NCI-H146 treated with DMSO at 0.1 percent for 48 hours (cell line): ENCODE measurements around the gene TMPRSS11A.

Experiments
- DNase-seq: peaks from one replicate; lab custom pipeline; 2025; ENCODE audit not compliant: unreplicated experiment; lab: John Stamatoyannopoulos, UW

Gene TMPRSS11A

GRCh38 chr4:67963356-67963755 is at the start of gene TMPRSS11A:
Gene TMPRSS11A (minus strand): TSS chr4:67963493. CDS start chr4:67963393, 100 bp downstream.
- DNase-seq: no peak

- DNase-seq: no peak
Measured at GRCh38 chr4:68011684-68012083, 48.4 kb upstream of the TMPRSS11A start.

- DNase-seq: no peak
Measured at GRCh38 chr4:68002906-68003305, 39.6 kb upstream of the TMPRSS11A start.

- no peak for DNase-seq
Measured at GRCh38 chr4:67996127-67996526, 32.8 kb upstream of the TMPRSS11A start.

DNA sequence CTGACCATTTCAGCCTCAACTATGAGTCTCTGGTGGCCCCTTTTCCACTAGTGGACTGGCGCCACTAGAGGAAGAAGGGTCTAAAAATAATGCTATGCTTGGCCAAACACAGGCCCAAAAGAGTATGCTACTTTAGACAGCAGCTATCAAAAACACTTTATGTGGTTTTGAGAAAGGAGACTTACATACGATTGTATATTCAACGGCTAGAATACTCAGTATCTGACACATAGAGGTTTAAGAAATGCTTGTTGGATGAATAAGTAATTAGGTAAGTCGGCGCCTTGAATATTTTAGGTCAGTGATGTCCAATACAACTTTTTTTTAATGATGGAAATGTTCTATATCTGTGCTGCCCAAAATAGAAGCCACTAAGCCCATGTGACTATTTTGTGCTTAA is 25.7 kb upstream of the TMPRSS11A start:
- no peak for DNase-seq

- no peak for DNase-seq
Measured at GRCh38 chr4:67983333-67983732, 20.0 kb upstream of the TMPRSS11A start.

GRCh38 chr4:67980512-67980911 is 17.2 kb upstream of the TMPRSS11A start:
- DNase-seq: no peak

DNA sequence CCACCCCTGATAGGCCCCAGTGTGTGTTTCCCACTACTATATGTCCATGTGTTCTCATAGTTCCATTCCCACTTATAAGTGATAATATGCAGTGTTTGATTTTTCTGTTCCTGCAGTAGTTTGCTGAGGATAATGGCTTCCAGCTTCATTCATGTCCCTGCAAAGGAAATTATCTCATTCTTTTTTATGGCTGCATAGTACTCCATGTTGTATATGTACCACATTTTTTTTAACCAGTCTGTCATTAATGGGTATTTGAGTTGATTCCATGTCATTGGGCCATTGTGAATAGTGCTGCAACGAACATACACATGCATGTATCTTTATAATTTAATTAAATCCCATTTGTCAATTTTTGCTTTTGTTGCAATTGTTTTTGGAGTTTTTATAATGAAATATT is 10.3 kb upstream of the TMPRSS11A start:
- no peak for DNase-seq

GRCh38 chr4:67954890-67955289 is 8.4 kb downstream of the TMPRSS11A start:
- DNase-seq: no peak

- DNase-seq: no peak
Measured at GRCh38 chr4:67941074-67941473, 22.2 kb downstream of the TMPRSS11A start.

- no peak for DNase-seq
Measured at GRCh38 chr4:67940506-67940905, 22.8 kb downstream of the TMPRSS11A start.

- no peak for DNase-seq
Measured at GRCh38 chr4:67939195-67939594, 24.1 kb downstream of the TMPRSS11A start.

- DNase-seq: no peak
Measured at GRCh38 chr4:67935888-67936287, 27.4 kb downstream of the TMPRSS11A start.

GRCh38 chr4:67934628-67935027 is 28.7 kb downstream of the TMPRSS11A start:
- peak; percentile 99 for DNase-seq

DNA sequence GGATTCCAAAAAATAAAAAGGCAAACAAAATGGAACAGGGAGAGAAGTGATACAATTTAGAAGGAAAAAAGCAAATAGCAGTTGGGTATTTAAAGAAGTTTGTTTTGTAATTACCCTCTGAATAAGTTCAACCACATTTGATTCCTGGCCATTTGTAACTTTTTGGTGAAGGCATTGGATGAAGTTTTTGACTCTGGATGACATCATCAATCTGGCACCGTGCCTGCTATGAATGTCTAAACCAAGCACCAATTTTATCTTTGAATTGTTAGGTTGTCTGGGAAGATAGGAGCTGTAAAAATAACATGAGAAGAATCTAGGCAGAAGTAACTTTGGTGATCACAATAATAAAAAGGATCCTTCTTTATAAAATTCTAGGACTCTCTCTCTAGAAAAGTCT is 29.5 kb downstream of the TMPRSS11A start:
- DNase-seq: no peak

DNA sequence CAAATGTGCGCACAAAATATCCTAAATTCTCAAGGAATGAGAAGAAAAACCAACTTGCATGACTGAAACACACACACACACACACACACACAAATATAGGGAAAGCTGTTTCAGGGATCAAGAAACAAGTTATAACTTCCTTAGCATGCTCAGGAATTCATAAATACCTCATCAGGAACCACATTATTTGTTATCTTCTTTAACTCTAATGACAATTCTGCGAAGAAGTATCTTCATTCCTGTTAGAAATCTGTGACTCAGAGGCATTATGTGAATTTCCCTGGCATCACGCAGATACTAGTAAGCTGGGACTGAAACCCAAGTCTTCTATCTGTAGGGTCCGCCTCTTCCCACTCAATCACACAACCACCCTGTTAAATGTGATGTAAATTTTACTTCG is 30.3 kb downstream of the TMPRSS11A start:
- DNase-seq: no peak

DNA sequence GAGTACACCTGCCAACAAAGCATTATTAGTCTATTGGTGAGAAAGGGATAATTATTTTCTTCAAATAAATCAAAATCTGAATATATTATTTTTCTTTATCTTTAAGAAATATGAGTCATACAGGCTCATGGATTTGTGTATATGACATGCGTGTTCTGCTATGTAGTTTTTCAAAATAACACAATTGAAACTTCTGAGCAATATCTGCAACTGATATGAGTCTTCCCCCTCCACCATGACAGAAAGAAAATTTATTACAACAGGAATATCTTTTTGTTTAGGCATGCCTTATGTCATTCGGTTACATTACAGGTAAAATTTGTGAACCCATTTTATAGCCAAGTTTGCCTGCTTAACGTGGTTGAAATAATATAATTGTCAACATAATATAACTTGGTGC is 32.0 kb downstream of the TMPRSS11A start:
- DNase-seq: no peak

- DNase-seq: no peak
Measured at GRCh38 chr4:67929426-67929825, 33.9 kb downstream of the TMPRSS11A start.

DNA sequence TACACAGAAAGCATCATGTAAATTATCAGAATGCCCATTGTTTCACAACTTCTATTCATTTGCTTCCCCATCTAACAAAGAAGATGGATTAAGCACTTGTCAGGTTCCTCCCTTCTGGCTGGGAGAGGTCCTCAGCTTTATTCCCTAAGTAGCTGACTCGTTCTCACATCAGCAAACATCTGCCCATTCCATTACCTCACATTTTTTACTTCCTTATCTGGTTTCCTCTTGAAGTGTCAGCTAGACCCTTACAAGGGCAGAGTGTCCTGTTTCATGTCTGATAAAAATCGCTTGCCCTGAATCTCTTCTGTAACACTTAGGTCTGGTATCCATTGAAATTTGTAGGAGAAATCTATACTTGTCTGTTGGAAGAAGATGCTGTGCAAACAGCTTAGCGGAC is 34.7 kb downstream of the TMPRSS11A start:
- peak; percentile 58 for DNase-seq

DNA sequence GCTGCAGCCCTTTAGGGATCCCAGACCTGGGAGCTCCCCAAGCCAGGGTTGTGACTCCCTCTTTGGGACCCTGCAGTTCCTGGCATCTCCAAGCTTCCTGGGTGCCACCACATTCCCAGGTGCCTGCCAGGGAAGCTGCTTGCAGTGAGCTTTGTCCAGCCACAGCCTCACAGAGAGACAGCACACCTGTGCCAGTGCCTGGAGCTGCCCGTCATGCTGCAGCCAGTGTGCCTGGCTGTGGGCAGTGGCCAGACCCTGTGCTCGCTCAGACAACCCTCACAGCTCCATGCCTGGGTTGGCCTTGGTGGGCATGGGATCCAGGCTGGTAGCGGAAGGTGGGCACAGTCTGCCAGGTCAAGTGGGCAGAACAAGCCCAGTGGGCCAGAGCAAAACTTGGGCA is 36.0 kb downstream of the TMPRSS11A start:
- no peak for DNase-seq

DNA sequence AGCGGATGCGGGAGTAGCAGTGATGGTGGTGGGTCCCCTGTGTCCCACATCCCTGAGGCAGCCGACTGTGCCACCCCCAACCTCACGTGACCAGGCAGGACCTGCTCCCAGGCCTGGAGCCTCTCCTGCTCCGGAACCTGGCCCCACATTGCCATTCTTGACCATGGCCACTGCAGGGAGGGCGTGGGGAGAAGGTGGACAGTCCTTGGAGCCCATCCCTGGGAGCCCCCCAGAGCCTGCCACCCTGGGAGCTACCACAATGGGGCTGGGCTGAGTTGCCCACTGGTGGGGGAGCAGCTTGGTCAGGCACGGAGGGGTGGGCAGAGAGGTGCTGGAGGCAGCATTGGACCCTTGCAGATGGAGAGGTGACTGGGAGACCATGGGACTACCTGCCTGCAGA is 36.8 kb downstream of the TMPRSS11A start:
- DNase-seq: no peak

GRCh38 chr4:67922697-67923096 is 40.6 kb downstream of the TMPRSS11A start:
- DNase-seq: no peak

DNA sequence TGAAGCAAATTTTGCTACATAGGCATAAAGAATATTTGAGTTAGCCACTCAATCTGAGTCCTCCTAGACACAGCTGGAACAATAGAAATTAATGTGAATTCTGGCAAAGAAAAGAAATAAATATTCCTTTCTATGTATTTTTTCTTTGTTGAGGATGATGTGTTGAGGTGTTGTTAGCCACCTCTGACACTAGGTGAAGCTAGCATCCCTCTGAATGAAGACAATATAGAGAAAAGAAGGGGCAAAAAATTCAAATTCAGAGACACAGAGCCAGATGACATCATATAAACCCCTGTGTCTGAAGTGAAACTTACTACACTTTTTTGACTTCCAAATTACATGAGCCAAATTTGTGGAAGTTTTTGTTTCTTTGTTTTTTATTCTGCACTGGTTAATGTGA is 44.9 kb downstream of the TMPRSS11A start:
- DNase-seq: peak; percentile 66

- DNase-seq: no peak
Measured at GRCh38 chr4:67915400-67915966, 47.8 kb downstream of the TMPRSS11A start.
